WI38 (cell line): ENCODE results near the gene VWA8.

Experiments used
- H3K4me3 ChIP-seq: 2 replicates; pipeline ENCODE4 v1.5.1; 2011; ENCODE audit warnings: low read depth, mild to moderate bottlenecking, control low read depth, low read length
- CTCF ChIP-seq: IDR thresholded peaks from 2 replicates; pipeline ENCODE4 v1.5.1; 2012; ENCODE audit warnings: low read depth, mild to moderate bottlenecking, control low read depth, low read length

Gene VWA8

GRCh38 chr13:41605319-41606285 is 355.3 kb downstream of the VWA8 start:
- H3K4me3 ChIP-seq, result no peak overlapping the region
- TF ChIP-seq CTCF, result no peak

- no peak overlapping the region for H3K4me3 ChIP-seq
- TF ChIP-seq CTCF, result no peak
These were observed 357.0 kb downstream of the VWA8 start for GRCh38 chr13:41603917-41604316.

- TF ChIP-seq CTCF, result no peak
- no peak overlapping the region for H3K4me3 ChIP-seq
These were observed 359.0 kb downstream of the VWA8 start for GRCh38 chr13:41601718-41602445.

GRCh38 chr13:41599619-41600018 is 361.3 kb downstream of the VWA8 start:
- H3K4me3 ChIP-seq, result no peak overlapping the region
- no peak for TF ChIP-seq CTCF

- H3K4me3 ChIP-seq, result no peak overlapping the region
- TF ChIP-seq CTCF, result no peak
These were observed 363.4 kb downstream of the VWA8 start for GRCh38 chr13:41597348-41598041.

- no peak overlapping the region for H3K4me3 ChIP-seq
- no peak for TF ChIP-seq CTCF
These were observed 364.7 kb downstream of the VWA8 start for GRCh38 chr13:41596190-41596589.
